DOHH2 (cell line): ENCODE measurements around the gene ACTR2.
"Not testable (repeated sequence)": the region's sequence is repeated elsewhere in the genome, so short reads cannot be mapped to it uniquely, and the experiment has no call there.

Experiments used
- H3F3A ChIP-seq: fragments of 200-600 bp; sonication (generic), shearing (Covaris generic); 2 replicates; pipeline ENCODE4 v1.6.0; 2016; ENCODE audit warnings: antibody characterized with exemption, mild to moderate bottlenecking; ENCODE audit not compliant: control insufficient read depth, insufficient read depth
- H3K27ac ChIP-seq: fragments of 200-600 bp; sonication (generic); 2 replicates; pipeline ENCODE4 v1.5.1; 2014; ENCODE audit warnings: low read depth, mild to moderate bottlenecking, low read length, moderate library complexity
- H3K27me3 ChIP-seq: fragments of 200-600 bp; sonication (generic); 2 replicates; pipeline ENCODE4 v1.6.1; 2014; ENCODE audit warnings: mild to moderate bottlenecking, low read length, mixed read lengths; ENCODE audit not compliant: control insufficient read depth
- H3K36me3 ChIP-seq: fragments of 200-600 bp; sonication (generic); 2 replicates; pipeline ENCODE4 v1.6.1; 2014; ENCODE audit warnings: mild to moderate bottlenecking, low read length, moderate library complexity, mixed read lengths; ENCODE audit not compliant: control insufficient read depth
- H3K4me1 ChIP-seq: fragments of 200-600 bp; sonication (generic); 2 replicates; pipeline ENCODE4 v1.6.1; 2014; ENCODE audit warnings: mild to moderate bottlenecking, low read length, mixed read lengths; ENCODE audit not compliant: control insufficient read depth
- H3K4me2 ChIP-seq: fragments of 200-600 bp; sonication (generic); 2 replicates; pipeline ENCODE4 v1.6.0; 2014; ENCODE audit warnings: mild to moderate bottlenecking, low read length, moderate library complexity
- H3K4me3 ChIP-seq: fragments of 200-600 bp; sonication (generic); 2 replicates; pipeline ENCODE4 v1.5.1; 2014; ENCODE audit warnings: mild to moderate bottlenecking, low read length, mixed read lengths
- H3K79me2 ChIP-seq: fragments of 200-600 bp; sonication (generic); 2 replicates; pipeline ENCODE4 v1.6.1; 2014; ENCODE audit warnings: mild to moderate bottlenecking, low read length, mixed read lengths; ENCODE audit not compliant: control insufficient read depth
- H3K9me2 ChIP-seq: fragments of 200-600 bp; sonication (generic); replicated peaks from 2 replicates; pipeline ENCODE4 v1.6.1; 2014; ENCODE audit warnings: mild to moderate bottlenecking, low read length, mixed read lengths; ENCODE audit not compliant: control insufficient read depth
- H3K9me3 ChIP-seq: fragments of 200-600 bp; sonication (generic); 2 replicates; pipeline ENCODE4 v1.6.1; 2014; ENCODE audit warnings: antibody characterized with exemption, low read length, mixed read lengths; ENCODE audit not compliant: control insufficient read depth, insufficient read depth
- H4K20me1 ChIP-seq: fragments of 200-600 bp; sonication (generic); 2 replicates; pipeline ENCODE4 v1.6.0; 2014; ENCODE audit warnings: low read depth, mild to moderate bottlenecking, antibody characterized with exemption, low read length, moderate library complexity; ENCODE audit not compliant: control insufficient read depth, insufficient read depth
- CTCF ChIP-seq: fragments of 200-600 bp; sonication (generic); IDR thresholded peaks from one replicate; pipeline ENCODE4 v1.5.1; 2014; ENCODE audit warnings: antibody characterized with exemption, mild to moderate bottlenecking, low read depth, low read length; ENCODE audit not compliant: poor library complexity, severe bottlenecking
- EZH2phosphoT487 ChIP-seq: fragments of 200-600 bp; sonication (generic); IDR thresholded peaks from 2 replicates; pipeline ENCODE4 v1.6.1; 2017; ENCODE audit warnings: borderline replicate concordance, mild to moderate bottlenecking, antibody characterized with exemption, low read length, moderate library complexity, mixed read lengths

The ACTR2 gene

GRCh38 chr2:65232636-65233035, 5.0 kb downstream of the ACTR2 start:
- Histone ChIP-seq H3K4me2 (peak overlapping the region; percentile 81; the same call in 1 of the 2 replicates), H3K36me3 (peaks cover 85% of the 10 kb centered on the region), H3K9me2 (no peaks in the 10 kb centered on the region), H3K9me3 (no peaks in the 10 kb centered on the region), H3K79me2 (peaks cover 100% of the 10 kb centered on the region), H4K20me1 (peaks cover 31% of the 10 kb centered on the region), H3K27me3 (no peaks in the 10 kb centered on the region), H3K4me3 (no peak overlapping the region), H3K27ac (no peak overlapping the region), H3K4me1 (peaks cover 44% of the 10 kb centered on the region), H3F3A (peaks cover 11% of the 10 kb centered on the region)
- no peak for TF ChIP-seq EZH2phosphoT487
- no peak for TF ChIP-seq CTCF

GRCh38 chr2:65240657-65241056, 13.0 kb downstream of the ACTR2 start:
- H3K4me3 ChIP-seq: no peak overlapping the region
- H3K4me2 ChIP-seq: no peak overlapping the region
- peaks cover 99% of the 10 kb centered on the region for H3K79me2 ChIP-seq
- H3K27ac ChIP-seq: no peak overlapping the region
- peaks cover 80% of the 10 kb centered on the region for H3K36me3 ChIP-seq
- no peaks in the 10 kb centered on the region for H3K9me3 ChIP-seq
- no peak for TF ChIP-seq EZH2phosphoT487
- no peak for TF ChIP-seq CTCF
- no peaks in the 10 kb centered on the region for H3K27me3 ChIP-seq
- peaks cover 21% of the 10 kb centered on the region for H4K20me1 ChIP-seq
- no peaks in the 10 kb centered on the region for H3K4me1 ChIP-seq
- no peaks in the 10 kb centered on the region for H3K9me2 ChIP-seq
- H3F3A ChIP-seq: 0 out of 2 replicates have a peak, but pooled peaks cover under 1% of the 10 kb centered on the region

GRCh38 chr2:65244452-65244851, 16.8 kb downstream of the ACTR2 start:
- not testable (repeated sequence) for H3K4me3 ChIP-seq, H3F3A ChIP-seq, H3K9me3 ChIP-seq, H3K9me2 ChIP-seq, H3K27me3 ChIP-seq, H3K27ac ChIP-seq, H3K4me1 ChIP-seq, H3K4me2 ChIP-seq
- Histone ChIP-seq H3K79me2 (peaks cover 82% of the 10 kb centered on the region), H3K36me3 (peaks cover 88% of the 10 kb centered on the region), H4K20me1 (peaks cover 12% of the 10 kb centered on the region)

GRCh38 chr2:65252640-65253039, 25.0 kb downstream of the ACTR2 start:
- no peaks in the 10 kb centered on the region for H3K27me3 ChIP-seq
- H4K20me1 ChIP-seq: no peaks in the 10 kb centered on the region
- peaks cover 18% of the 10 kb centered on the region for H3F3A ChIP-seq
- H3K36me3 ChIP-seq: peaks cover 77% of the 10 kb centered on the region
- no peaks in the 10 kb centered on the region for H3K9me2 ChIP-seq
- no peak for TF ChIP-seq EZH2phosphoT487
- TF ChIP-seq CTCF: no peak
- H3K79me2 ChIP-seq: peaks cover 34% of the 10 kb centered on the region
- H3K4me2 ChIP-seq: no peak overlapping the region
- no peaks in the 10 kb centered on the region for H3K4me1 ChIP-seq
- no peak overlapping the region for H3K27ac ChIP-seq
- no peaks in the 10 kb centered on the region for H3K9me3 ChIP-seq
- H3K4me3 ChIP-seq: no peak overlapping the region
